K562 (cell line): ENCODE data around the gene NSMF. TPM values are rescaled to one million over a fixed set of nuclear protein-coding genes. Genes with fewer than 3 reads are reported as not detected.

Source experiments
- ARID3B ChIP-seq: fragments of 250-450 bp; sonication (Bioruptor Pico); IDR thresholded peaks from 2 replicates; pipeline ENCODE4 v1.4.0; 2020; ENCODE audit warnings: borderline replicate concordance
- BHLHE40 ChIP-seq: IDR thresholded peaks from 2 replicates; pipeline ENCODE4 v1.6.1; 2011; ENCODE audit warnings: low read length, improper control_type of control experiment
- CHAMP1 ChIP-seq: fragments of 450-650 bp; IDR thresholded peaks from 2 replicates; pipeline ENCODE4 v1.6.1; 2016; ENCODE audit warnings: mild to moderate bottlenecking
- CXXC5 ChIP-seq: fragments of 250-450 bp; sonication (Bioruptor Pico); IDR thresholded peaks from 2 replicates; pipeline ENCODE4 v1.8.0; 2022; ENCODE audit warnings: inconsistent platforms, mild to moderate bottlenecking, moderate library complexity
- L3MBTL2 ChIP-seq: fragments of 450-650 bp; IDR thresholded peaks from 2 replicates; pipeline ENCODE4 v1.6.1; 2016; ENCODE audit warnings: mild to moderate bottlenecking, moderate library complexity
- MLX ChIP-seq, 2 experiments: fragments of 450-650 bp in 1 of 2; sonication (generic) in 1 of 2; formaldehyde crosslinking; conservative IDR thresholded peaks; 2 replicates each; pipeline versions ENCODE4 v1.4.0 to v1.8.1; 2020 to 2022; ENCODE audit warnings: mild to moderate bottlenecking in 1 of 2, missing genetic modification reagents in 1 of 2
- PATZ1 ChIP-seq: fragments of 250-450 bp; sonication (Bioruptor Pico); IDR thresholded peaks from 2 replicates; pipeline ENCODE4 v1.5.0; 2020; ENCODE audit warnings: mild to moderate bottlenecking, borderline replicate concordance
- POLR2G ChIP-seq: fragments of 200-400 bp; formaldehyde crosslinking; IDR thresholded peaks from 2 replicates; pipeline ENCODE4 v1.6.1; 2017; ENCODE audit warnings: low read depth, mild to moderate bottlenecking, antibody characterized with exemption, low read length, moderate library complexity
- SP1 ChIP-seq: sonication (generic); formaldehyde crosslinking; IDR thresholded peaks from 2 replicates; pipeline ENCODE4 v1.8.1; 2022; ENCODE audit warnings: mild to moderate bottlenecking, missing genetic modification reagents
- ZFX ChIP-seq: sonication (generic); formaldehyde crosslinking; IDR thresholded peaks from 2 replicates; pipeline ENCODE4 v1.8.0; 2022; ENCODE audit warnings: mild to moderate bottlenecking, missing genetic modification reagents, moderate library complexity
- ZNF592 ChIP-seq: fragments of 450-650 bp; IDR thresholded peaks from 2 replicates; pipeline ENCODE4 v1.6.1; 2017; ENCODE audit warnings: antibody characterized with exemption, mild to moderate bottlenecking
- ZNF639 ChIP-seq, 2 experiments: fragments of 200-800 bp in 1 of 2; sonication (Bioruptor generic) in 1 of 2; sonication (generic) in 1 of 2; formaldehyde crosslinking in 1 of 2; IDR thresholded peaks in 1 of 2; conservative IDR thresholded peaks in 1 of 2; 2 replicates each; pipeline versions ENCODE4 v1.5.0 to v1.6.1; 2016 to 2020; ENCODE audit warnings: missing compliant biosample characterization in 1 of 2, missing genetic modification characterization in 1 of 2, missing genetic modification reagents in 1 of 2
- polyA plus RNA-seq, 8 experiments: library from polyadenylated mRNA; depleted of rRNA in 4 of 8; stranded (reverse) in 5 of 8; unstranded in 3 of 8; fragments of >200 nt; fragmentation: Nextera tagmentation in 2 of 8; fragmentation: Illumina TruSeq in 1 of 8; extraction: Ambion mirVana in 2 of 8; extraction: Trizol in 1 of 8; gene quantifications; 2 replicates each; pipeline versions ENCODE4 v1.2.1 to v1.2.3, GENCODE V29; 2011 to 2014; ENCODE audit warnings: inconsistent platforms in 1 of 8, missing spikeins in 1 of 8
- total RNA-seq, 7 experiments: library from RNA; depleted of rRNA in 6 of 7; stranded (reverse); fragments of >200 nt in 6 of 7; fragmentation: Illumina TruSeq in 2 of 7; extraction: Trizol in 2 of 7; gene quantifications; 2 replicates each; pipeline versions ENCODE4 v1.2.1 to v1.2.3, GENCODE V29; 2011 to 2021; ENCODE audit warnings: low replicate concordance in 1 of 7

The NSMF gene
- total and polyA plus RNA-seq, 9 of the 15 experiments (the other 6 are each of a cell fraction or from before 2014, with no cell fraction given): 0.20 to 82.7 (median 29.3) TPM

- TF ChIP-seq MLX (CRISPR knock-in tag; conservative IDR thresholded peaks at IDR 0.05) (no peak), ZNF592 (peak; percentile 28; the same call in 1 of the 2 replicates), L3MBTL2 (peak; percentile 50; the same call in 1 of the 2 replicates), CXXC5 (CRISPR knock-in tag) (peak; percentile 85), ZFX (CRISPR knock-in tag) (0 out of 2 replicates have a peak, but pooled peaks have one; percentile 34), ZNF639 (CRISPR knock-in tag; conservative IDR thresholded peaks at IDR 0.05 in 1 of 2, IDR thresholded peaks at IDR 0.05 in 1 of 2) (peak in 1 of 2 experiments; percentile 87; a peak in 2 of 4 replicates), SP1 (CRISPR knock-in tag) (peak; percentile 86), CHAMP1 (no peak), PATZ1 (CRISPR knock-in tag) (no peak), BHLHE40 (peak; percentile 67), POLR2G (peak; percentile 86), ARID3B (CRISPR knock-in tag) (no peak)
These were observed at the start of gene NSMF (continued) for GRCh38 chr9:137459152-137459600.
